Measurements from ENCODE around the gene PROP1.
"Not testable (repeated sequence)": the region's sequence is repeated elsewhere in the genome, so short reads cannot be mapped to it uniquely, and the experiment has no call there.

The PROP1 gene

GRCh38 chr5:177982072-177982727 lies 13.8 kb downstream of the PROP1 start:
- Histone ChIP-seq H3K9me3 (ENCODE audit: control insufficient read depth, insufficient read depth, low read length) (no peaks in the 10 kb centered on the region), H3K27me3 (ENCODE audit: control insufficient read depth, low read length) (peaks cover 3% of the 10 kb centered on the region; the same call in 1 of the 2 replicates), H4K20me1 (ENCODE audit: control insufficient read depth, insufficient read depth, low read depth, low read length) (no peaks in the 10 kb centered on the region), H3K79me2 (ENCODE audit: control insufficient read depth, low read length) (no peaks in the 10 kb centered on the region), H3K36me3 (ENCODE audit: control insufficient read depth, low read length) (no peaks in the 10 kb centered on the region), H3K4me1 (ENCODE audit: control insufficient read depth, low read length) (peaks cover 19% of the 10 kb centered on the region), H3K9me2 (replicated peaks; ENCODE audit: control insufficient read depth, low read length) (no peaks in the 10 kb centered on the region), H3K27ac (ENCODE audit: low read depth, low read length) (no peak overlapping the region), H3K4me3 (ENCODE audit: low read length) (peak overlapping the region; percentile 25), H3K4me2 (ENCODE audit: low read length) (peak overlapping the region; percentile 57), H3F3A (ENCODE audit: control insufficient read depth, insufficient read depth) (no peaks in the 10 kb centered on the region)
- no peak for TF ChIP-seq EZH2phosphoT487 (IDR thresholded peaks at IDR 0.05; ENCODE audit: borderline replicate concordance, low read length)
- peak; percentile 84 for TF ChIP-seq CTCF (IDR thresholded peaks at IDR 0.05; ENCODE audit: low read depth, low read length, poor library complexity, severe bottlenecking)

- peak overlapping the region; percentile 57 for H3K4me2 ChIP-seq (ENCODE audit: low read length)
- TF ChIP-seq EZH2phosphoT487 (IDR thresholded peaks at IDR 0.05; ENCODE audit: borderline replicate concordance, low read length), result no peak
- TF ChIP-seq CTCF (IDR thresholded peaks at IDR 0.05; ENCODE audit: low read depth, low read length, poor library complexity, severe bottlenecking), result no peak
These were observed 14.6 kb downstream of the PROP1 start for GRCh38 chr5:177981296-177982071.

GRCh38 chr5:177980743-177981151 lies 15.3 kb downstream of the PROP1 start:
- no peak overlapping the region for H3K4me3 ChIP-seq (ENCODE audit: low read length)

More at GRCh38 chr5:177981296-177982071, 14.6 kb downstream of the PROP1 start:
- H3K4me1 ChIP-seq (ENCODE audit: control insufficient read depth, low read length), result peaks cover 19% of the 10 kb centered on the region
- H3F3A ChIP-seq (ENCODE audit: control insufficient read depth, insufficient read depth), result no peaks in the 10 kb centered on the region
- no peaks in the 10 kb centered on the region for H3K79me2 ChIP-seq (ENCODE audit: control insufficient read depth, low read length)
- H4K20me1 ChIP-seq (ENCODE audit: control insufficient read depth, insufficient read depth, low read depth, low read length), result no peaks in the 10 kb centered on the region
- peaks cover 3% of the 10 kb centered on the region; the same call in 1 of the 2 replicates for H3K27me3 ChIP-seq (ENCODE audit: control insufficient read depth, low read length)
- no peaks in the 10 kb centered on the region for H3K9me2 ChIP-seq (replicated peaks; ENCODE audit: control insufficient read depth, low read length)
- no peaks in the 10 kb centered on the region for H3K36me3 ChIP-seq (ENCODE audit: control insufficient read depth, low read length)
- no peak overlapping the region for H3K27ac ChIP-seq (ENCODE audit: low read depth, low read length)
- peak overlapping the region; percentile 25 for H3K4me3 ChIP-seq (ENCODE audit: low read length)
- H3K9me3 ChIP-seq (ENCODE audit: control insufficient read depth, insufficient read depth, low read length), result no peaks in the 10 kb centered on the region

GRCh38 chr5:177977600-177977999 lies 18.4 kb downstream of the PROP1 start:
- not testable (repeated sequence) for H3K79me2 ChIP-seq (ENCODE audit: control insufficient read depth, low read length); H4K20me1 ChIP-seq (ENCODE audit: control insufficient read depth, insufficient read depth, low read depth, low read length); H3K4me2 ChIP-seq (ENCODE audit: low read length); H3F3A ChIP-seq (ENCODE audit: control insufficient read depth, insufficient read depth); H3K27ac ChIP-seq (ENCODE audit: low read depth, low read length); H3K9me2 ChIP-seq (replicated peaks; ENCODE audit: control insufficient read depth, low read length); H3K4me3 ChIP-seq (ENCODE audit: low read length); H3K27me3 ChIP-seq (ENCODE audit: control insufficient read depth, low read length); H3K36me3 ChIP-seq (ENCODE audit: control insufficient read depth, low read length); H3K9me3 ChIP-seq (ENCODE audit: control insufficient read depth, insufficient read depth, low read length)
- peaks cover 18% of the 10 kb centered on the region for H3K4me1 ChIP-seq (ENCODE audit: control insufficient read depth, low read length)

More at GRCh38 chr5:177980743-177981151, 15.3 kb downstream of the PROP1 start:
- Histone ChIP-seq H3F3A (ENCODE audit: control insufficient read depth, insufficient read depth) (no peaks in the 10 kb centered on the region), H3K9me3 (ENCODE audit: control insufficient read depth, insufficient read depth, low read length) (no peaks in the 10 kb centered on the region), H3K9me2 (replicated peaks; ENCODE audit: control insufficient read depth, low read length) (no peaks in the 10 kb centered on the region), H4K20me1 (ENCODE audit: control insufficient read depth, insufficient read depth, low read depth, low read length) (no peaks in the 10 kb centered on the region), H3K79me2 (ENCODE audit: control insufficient read depth, low read length) (no peaks in the 10 kb centered on the region), H3K4me2 (ENCODE audit: low read length) (no peak overlapping the region), H3K36me3 (ENCODE audit: control insufficient read depth, low read length) (no peaks in the 10 kb centered on the region), H3K27ac (ENCODE audit: low read depth, low read length) (no peak overlapping the region), H3K27me3 (ENCODE audit: control insufficient read depth, low read length) (peaks cover 3% of the 10 kb centered on the region; the same call in 1 of the 2 replicates), H3K4me1 (ENCODE audit: control insufficient read depth, low read length) (peaks cover 19% of the 10 kb centered on the region)
- TF ChIP-seq CTCF (IDR thresholded peaks at IDR 0.05; ENCODE audit: low read depth, low read length, poor library complexity, severe bottlenecking) (no peak), EZH2phosphoT487 (IDR thresholded peaks at IDR 0.05; ENCODE audit: borderline replicate concordance, low read length) (no peak)

Measured in DOHH2 (cell line).